HG02884 (cell line): Measurements from ENCODE around the gene THSD7A.

Experiments
- ATAC-seq: cut with Tn5 transposase; IDR thresholded peaks from one replicate; pipeline ENCODE4 v1.9.1; 2021; ENCODE audit warnings: mild to moderate bottlenecking, moderate library complexity; ENCODE audit not compliant: unreplicated experiment

Gene THSD7A

GRCh38 chr7:11343818-11344413, 488.1 kb downstream of the THSD7A start:
- ATAC-seq: peak; percentile 47

DNA sequence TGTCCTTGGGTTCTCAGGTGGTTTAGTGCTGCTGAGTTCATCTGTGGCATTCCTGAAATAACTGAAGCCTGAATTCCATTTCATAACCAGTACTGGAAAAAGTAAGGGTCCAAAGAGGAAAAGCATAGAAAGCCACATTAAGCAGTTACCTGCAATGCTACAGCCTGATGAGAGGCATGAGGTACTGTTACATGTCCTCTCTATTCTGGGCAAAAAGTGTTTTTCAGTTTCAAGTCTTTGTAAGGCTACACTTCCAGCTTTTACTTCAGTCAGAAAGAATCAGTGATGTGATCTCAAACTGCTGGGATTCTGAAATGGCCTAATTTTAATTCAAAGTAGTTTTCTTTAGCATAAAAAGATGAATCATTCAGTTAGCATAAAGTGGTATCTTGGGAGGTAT, 488.9 kb downstream of the THSD7A start:
- peak; percentile 34 for ATAC-seq

GRCh38 chr7:11341285-11341944, 490.6 kb downstream of the THSD7A start:
- ATAC-seq: peak; percentile 51

DNA sequence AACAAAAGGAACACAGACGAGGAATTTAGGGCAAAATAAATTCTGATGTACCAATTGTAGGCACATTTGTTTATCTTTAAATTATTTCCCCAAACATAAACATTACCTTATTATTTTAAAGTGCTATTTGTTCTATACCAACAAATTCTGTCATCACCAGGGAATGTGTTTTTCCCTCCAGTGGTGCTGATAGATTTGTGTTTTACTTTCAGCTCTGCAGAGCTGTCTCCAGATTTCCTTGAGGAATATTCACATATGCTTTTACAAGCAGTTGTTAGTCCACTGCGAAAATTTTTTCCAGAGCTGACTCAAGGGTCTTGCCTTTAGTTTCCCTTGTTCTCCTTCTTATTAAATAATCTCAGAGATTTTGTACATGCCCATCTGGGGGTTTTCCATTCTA, 495.6 kb downstream of the THSD7A start:
- no peak for ATAC-seq

GRCh38 chr7:11335947-11336346, 496.1 kb downstream of the THSD7A start:
- no peak for ATAC-seq

DNA sequence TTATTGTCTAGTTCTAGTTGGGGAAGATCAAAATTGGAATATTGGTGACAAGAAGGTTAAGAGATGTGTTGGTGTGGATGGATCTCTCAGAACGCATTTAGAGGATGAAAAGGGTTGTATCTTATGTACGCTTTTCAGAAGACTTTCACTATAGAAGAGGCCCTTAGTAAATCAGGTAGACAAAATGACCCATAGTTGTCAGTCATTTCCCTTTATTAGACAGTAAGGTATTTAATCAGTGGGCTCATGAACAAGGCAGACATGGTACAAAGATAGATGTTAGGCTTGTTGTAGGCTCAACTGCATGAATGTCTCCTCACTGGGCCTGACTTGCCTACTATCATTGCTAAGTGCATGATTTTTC, 499.2 kb downstream of the THSD7A start:
- ATAC-seq: peak; percentile 31

DNA sequence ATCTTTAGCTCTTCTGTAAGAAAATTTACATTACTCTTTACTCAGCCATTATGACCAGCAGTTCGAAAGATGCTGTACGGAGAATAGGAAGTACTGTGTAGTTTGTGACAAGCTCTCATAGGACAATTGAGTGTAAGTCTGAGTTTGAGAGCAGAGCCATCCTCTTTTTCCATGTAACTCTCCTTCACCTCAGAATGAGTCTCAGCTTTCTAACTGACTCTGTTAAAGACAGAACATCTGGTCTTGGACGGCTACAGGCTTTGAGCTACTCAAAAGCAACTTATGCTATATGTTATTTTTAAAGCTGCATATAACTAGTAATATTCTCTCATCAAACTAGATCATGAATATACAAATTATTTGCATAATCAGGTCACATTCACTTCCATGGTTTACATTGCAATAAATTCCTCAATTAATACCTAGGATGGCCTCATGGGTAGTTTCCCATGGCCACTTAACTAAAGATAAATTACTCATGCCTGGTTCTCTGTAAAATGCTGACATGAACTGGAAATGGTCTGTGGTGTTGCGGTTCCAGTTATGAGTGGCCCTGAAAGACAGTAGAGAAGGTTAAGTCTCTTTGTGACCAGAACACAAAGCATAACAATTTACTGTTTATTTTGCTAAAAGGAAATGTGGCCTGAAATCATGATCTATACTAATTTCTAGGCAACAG, 499.7 kb downstream of the THSD7A start:
- peak; percentile 97 for ATAC-seq

DNA sequence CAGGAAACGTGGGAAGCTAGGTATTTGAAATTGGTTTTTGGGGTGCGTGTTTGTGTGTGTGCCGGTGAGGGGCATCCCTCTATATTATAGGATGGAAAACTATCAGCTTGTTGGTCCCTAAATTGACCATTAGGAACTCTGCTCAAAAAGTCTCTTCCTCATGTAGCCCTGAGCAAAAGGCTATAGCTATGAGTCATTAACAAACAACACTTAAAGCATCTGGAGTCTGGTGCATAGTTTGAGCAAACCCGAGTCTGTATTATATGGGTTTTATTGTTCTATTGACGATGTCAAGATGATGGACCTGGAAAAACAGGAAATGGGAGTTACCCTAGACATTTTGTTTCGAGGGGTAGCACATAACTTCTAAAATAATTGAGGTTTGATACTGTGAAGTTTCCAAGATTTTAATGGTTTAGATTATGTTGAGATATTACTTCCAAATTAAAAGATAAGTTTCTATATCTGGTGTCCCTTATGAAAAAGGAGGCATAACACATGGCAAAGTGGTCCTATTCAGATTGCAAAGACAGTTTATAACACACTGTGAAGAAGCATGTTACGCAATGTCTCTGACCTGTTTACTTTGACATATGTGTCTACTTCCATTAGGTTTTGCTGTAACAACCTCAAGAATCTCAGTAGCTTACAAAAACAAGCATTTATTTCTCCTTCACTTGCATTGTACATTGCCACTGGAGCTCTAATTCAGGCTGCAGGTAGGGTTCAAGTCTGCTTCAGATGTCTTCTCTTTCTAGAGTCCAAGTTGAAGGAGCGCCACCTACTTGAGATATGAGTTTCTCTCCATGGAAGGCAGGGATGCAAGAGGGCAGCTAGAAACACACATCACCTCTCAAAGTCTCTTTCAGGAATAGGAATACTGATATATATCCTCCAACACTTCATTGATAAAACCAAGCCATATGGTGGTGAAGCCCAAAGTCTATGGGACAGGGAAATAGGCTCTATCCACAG, 500.6 kb downstream of the THSD7A start:
- no peak for ATAC-seq

DNA sequence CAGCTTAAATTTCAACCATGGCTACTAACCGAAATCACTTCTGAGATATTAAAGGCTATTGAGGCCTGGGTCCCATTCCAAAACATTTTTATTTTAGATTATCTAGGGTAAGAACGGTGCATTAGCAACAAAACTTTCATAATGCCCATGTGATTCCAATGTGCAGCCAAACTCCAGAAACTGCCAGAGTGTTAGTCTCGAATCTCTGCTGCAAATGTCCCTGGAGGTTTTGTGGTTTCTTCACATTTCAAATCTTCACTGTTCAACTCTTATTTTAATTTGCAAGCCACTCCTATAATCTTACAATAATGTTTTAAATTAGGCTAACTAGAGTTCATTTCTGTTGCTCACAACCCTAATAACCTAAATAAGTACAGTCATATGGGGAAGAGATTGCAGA, 501.3 kb downstream of the THSD7A start:
- no peak for ATAC-seq

DNA sequence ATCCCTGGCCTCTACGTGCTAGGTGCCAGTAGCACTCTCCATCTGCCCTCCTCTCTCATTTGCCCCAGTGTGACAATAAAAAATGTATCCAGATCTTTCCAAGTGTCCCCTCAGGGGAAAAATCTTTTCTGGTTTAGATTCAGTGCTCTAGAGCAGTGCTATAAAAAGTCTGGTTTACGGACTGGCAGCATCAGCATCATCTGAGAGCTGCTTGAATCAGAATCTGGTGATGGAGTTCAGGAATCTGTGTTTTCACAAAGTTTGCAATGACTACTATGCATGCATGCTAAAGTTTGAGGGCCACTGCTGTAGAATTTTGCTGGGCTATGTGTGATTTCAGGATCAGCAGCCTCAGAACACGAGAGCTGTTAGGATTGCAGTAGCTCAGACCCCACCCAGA, 501.8 kb downstream of the THSD7A start:
- ATAC-seq: no peak

DNA sequence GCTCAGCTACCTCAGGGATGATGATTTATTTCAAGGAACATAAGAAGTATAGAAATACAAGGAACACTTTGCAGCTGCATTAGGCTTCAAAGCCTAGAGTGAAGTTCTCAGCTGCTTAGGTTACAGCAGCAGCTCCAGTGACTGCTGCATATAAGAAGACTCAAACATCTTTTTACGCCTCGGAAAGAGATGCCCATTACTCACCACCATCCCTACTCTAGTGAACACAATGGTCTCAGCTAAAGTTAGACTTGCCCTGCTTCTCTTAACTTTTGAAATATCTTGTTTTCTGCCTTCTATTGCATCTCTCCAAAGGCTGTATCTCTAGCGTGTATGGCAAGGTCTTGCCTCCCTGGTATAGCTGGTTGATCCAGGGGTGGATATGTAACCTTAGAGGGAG, 502.4 kb downstream of the THSD7A start:
- no peak for ATAC-seq

- ATAC-seq: no peak
Measured at GRCh38 chr7:11328309-11328708, 503.7 kb downstream of the THSD7A start.

GRCh38 chr7:11327633-11328032, 504.4 kb downstream of the THSD7A start:
- ATAC-seq: no peak
